Sigmoid colon (tissue), 4 donors: ENCODE measurements around the gene CHRNA1.

Experiments
- CTCF ChIP-seq, 4 experiments: fragments of 450-650 bp in 3 of 4; fragments of 200-600 bp in 1 of 4; IDR thresholded peaks; one replicate each; pipeline ENCODE4 v1.5.1; 2016 to 2019; ENCODE audit warnings: antibody characterized with exemption in 4 of 4, mild to moderate bottlenecking in 3 of 4, moderate library complexity in 2 of 4
- EP300 ChIP-seq, 4 donors: sonication (generic); formaldehyde crosslinking; IDR thresholded peaks; one replicate each; pipeline ENCODE4 v1.6.1; 2017; ENCODE audit warnings: antibody characterized with exemption in 4 of 4
- POLR2AphosphoS5 ChIP-seq, 4 donors: sonication (generic); formaldehyde crosslinking; IDR thresholded peaks; one replicate each; pipeline ENCODE4 v1.6.1; 2017; ENCODE audit warnings: antibody characterized with exemption in 4 of 4

GRCh38 chr2:174731546-174731945 is 32.7 kb downstream of the CHRNA1 start:
- TF ChIP-seq POLR2AphosphoS5 (IDR thresholded peaks at IDR 0.05) = no peak
- no peak for TF ChIP-seq CTCF (IDR thresholded peaks at IDR 0.05)
- no peak for TF ChIP-seq EP300 (IDR thresholded peaks at IDR 0.05)
